Vagina (tissue), 2 donors: ENCODE data around the gene NPM1. TPM values are rescaled to one million over a fixed set of nuclear protein-coding genes. Genes with fewer than 3 reads are reported as not detected.

ENCODE experiments used
- DNase-seq, 2 donors: peaks; one replicate each; pipeline ENCODE4 v3.0.0-alpha.2; 2017; ENCODE audit errors: extremely low spot score in 2 of 2
- H3K27ac ChIP-seq: fragments of 200-600 bp; sonication (generic); one replicate; pipeline ENCODE4 v1.5.1; 2019
- H3K27me3 ChIP-seq: fragments of 200-600 bp; sonication (generic); one replicate; pipeline ENCODE4 v1.5.1; 2019
- H3K36me3 ChIP-seq, 2 donors: fragments of 200-600 bp; sonication (generic); one replicate each; pipeline ENCODE4 v1.5.1; 2017 to 2019
- H3K4me1 ChIP-seq: fragments of 200-600 bp; sonication (generic); one replicate; pipeline ENCODE4 v1.5.1; 2019
- H3K4me3 ChIP-seq, 2 donors: fragments of 200-600 bp; sonication (generic); 1 replicate in 1 of 2; 2 replicates in 1 of 2; pipeline ENCODE4 v1.5.1; 2016 to 2019
- H3K9me3 ChIP-seq: fragments of 200-600 bp; sonication (generic); one replicate; pipeline ENCODE4 v1.5.1; 2019
- CTCF ChIP-seq, 3 experiments: fragments of 450-650 bp in 2 of 3; fragments of 200-600 bp in 1 of 3; sonication (generic) in 1 of 3; IDR thresholded peaks; one replicate each; pipeline ENCODE4 v1.5.1; 2017 to 2019; ENCODE audit warnings: antibody characterized with exemption in 3 of 3, mild to moderate bottlenecking in 2 of 3, moderate library complexity in 2 of 3
- POLR2A ChIP-seq, 2 donors: fragments of 450-650 bp; IDR thresholded peaks; one replicate each; pipeline ENCODE4 v1.6.1; 2017; ENCODE audit warnings: antibody characterized with exemption in 2 of 2, mild to moderate bottlenecking in 2 of 2, moderate library complexity in 2 of 2
- POLR2AphosphoS5 ChIP-seq, 2 donors: sonication (generic); formaldehyde crosslinking; IDR thresholded peaks; one replicate each; pipeline ENCODE4 v1.9.0; 2017; ENCODE audit warnings: antibody characterized with exemption in 2 of 2, mild to moderate bottlenecking in 2 of 2, low read depth in 1 of 2; ENCODE audit not compliant: insufficient read depth in 1 of 2
- intact Hi-C: fragments of 100-400 bp; cut with DNase I; formaldehyde crosslinking; loops from one replicate; pipeline ENCODE4 v1.15.1; 2023
- total RNA-seq: library from RNA; depleted of rRNA; stranded (reverse); fragments of >200 nt; gene quantifications from one replicate; pipeline ENCODE4 v1.2.3, GENCODE V29; 2016

NPM1 gene
- total RNA-seq, 1 donor from 2014 or later, result 526 TPM

- DNase-seq, result no peak
- H3K4me3 ChIP-seq, result no peak overlapping the region
- H3K9me3 ChIP-seq, result no peaks in the 10 kb centered on the region
- no peaks in the 10 kb centered on the region for H3K36me3 ChIP-seq
- intact Hi-C loops, result no loop called here
- H3K27ac ChIP-seq, result no peak overlapping the region
- H3K27me3 ChIP-seq, result no peaks in the 10 kb centered on the region
- no peaks in the 10 kb centered on the region for H3K4me1 ChIP-seq
- TF ChIP-seq CTCF (IDR thresholded peaks at IDR 0.05) (no peak), POLR2AphosphoS5 (IDR thresholded peaks at IDR 0.05; ENCODE audit: insufficient read depth in 1 of 2, low read depth in 1 of 2) (no peak), POLR2A (IDR thresholded peaks at IDR 0.05) (no peak)
Observed at GRCh38 chr5:171363846-171364245, 23.8 kb upstream of the NPM1 start.

DNA sequence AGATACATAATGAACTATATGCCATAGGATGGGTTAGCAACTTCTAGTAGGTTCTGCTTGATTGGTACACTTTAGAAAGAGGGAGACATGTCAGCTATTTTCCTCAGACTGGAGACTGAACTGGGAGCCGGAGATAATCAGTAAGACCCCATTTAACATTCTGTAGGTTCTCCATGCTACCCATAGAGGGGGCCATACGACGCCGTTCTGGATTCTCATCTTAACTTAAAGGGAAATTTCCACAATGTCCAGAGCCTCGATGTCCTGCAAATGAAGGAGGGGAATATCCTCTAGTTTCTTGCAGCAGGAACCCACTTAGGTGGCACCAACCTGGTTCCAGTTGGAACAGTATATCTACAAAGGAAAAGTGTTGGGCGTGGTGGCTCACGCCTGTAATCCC is 22.3 kb upstream of the NPM1 start:
- Histone ChIP-seq H3K36me3 (no peaks in the 10 kb centered on the region), H3K27ac (no peak overlapping the region), H3K4me1 (no peaks in the 10 kb centered on the region), H3K27me3 (no peaks in the 10 kb centered on the region), H3K9me3 (no peaks in the 10 kb centered on the region), H3K4me3 (no peak overlapping the region)
- TF ChIP-seq POLR2A (IDR thresholded peaks at IDR 0.05) (no peak), CTCF (IDR thresholded peaks at IDR 0.05) (no peak), POLR2AphosphoS5 (IDR thresholded peaks at IDR 0.05; ENCODE audit: insufficient read depth in 1 of 2, low read depth in 1 of 2) (no peak)
- no peak for DNase-seq
- intact Hi-C loops, result no loop called here

DNA sequence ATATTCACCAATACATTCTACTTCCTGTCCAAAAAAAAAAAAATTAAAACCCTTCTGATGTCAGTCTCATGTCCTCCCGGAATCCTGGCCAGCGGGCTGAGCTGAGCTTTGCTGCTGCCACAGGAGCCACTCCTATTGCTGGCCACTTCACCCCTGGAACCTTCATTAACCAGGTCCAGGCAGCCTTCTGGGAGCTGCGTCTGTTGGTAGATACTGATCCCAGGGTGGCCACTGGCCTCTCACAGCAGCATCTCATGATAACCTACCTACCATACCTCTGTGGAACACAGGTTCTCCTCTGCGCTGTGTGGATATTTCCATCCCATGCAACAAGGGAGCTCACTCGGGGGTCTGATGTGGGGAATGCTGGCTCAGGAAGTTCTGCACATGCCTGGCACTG is 21.0 kb upstream of the NPM1 start:
- no peak for DNase-seq

GRCh38 chr5:171367424-171368370 is 20.0 kb upstream of the NPM1 start:
- no peaks in the 10 kb centered on the region for H3K9me3 ChIP-seq
- H3K4me1 ChIP-seq, result no peaks in the 10 kb centered on the region
- H3K4me3 ChIP-seq, result no peak overlapping the region
- H3K27ac ChIP-seq, result no peak overlapping the region
- no peaks in the 10 kb centered on the region for H3K36me3 ChIP-seq
- TF ChIP-seq POLR2A (IDR thresholded peaks at IDR 0.05), result no peak
- no peak for TF ChIP-seq POLR2AphosphoS5 (IDR thresholded peaks at IDR 0.05; ENCODE audit: insufficient read depth in 1 of 2, low read depth in 1 of 2)
- no peak for TF ChIP-seq CTCF (IDR thresholded peaks at IDR 0.05)
- H3K27me3 ChIP-seq, result no peaks in the 10 kb centered on the region
- intact Hi-C loops, result no loop called here
- no peak for DNase-seq

More for the DNA sequence above, 21.0 kb upstream of the NPM1 start:
- H3K36me3 ChIP-seq, result no peaks in the 10 kb centered on the region
- TF ChIP-seq POLR2AphosphoS5 (IDR thresholded peaks at IDR 0.05; ENCODE audit: insufficient read depth in 1 of 2, low read depth in 1 of 2) (no peak), CTCF (IDR thresholded peaks at IDR 0.05) (no peak), POLR2A (IDR thresholded peaks at IDR 0.05) (no peak)
- no peaks in the 10 kb centered on the region for H3K27me3 ChIP-seq
- H3K27ac ChIP-seq, result no peak overlapping the region
- no peak overlapping the region for H3K4me3 ChIP-seq
- intact Hi-C loops, result no loop called here
- no peaks in the 10 kb centered on the region for H3K9me3 ChIP-seq
- no peaks in the 10 kb centered on the region for H3K4me1 ChIP-seq

- Histone ChIP-seq H3K4me1 (no peaks in the 10 kb centered on the region), H3K36me3 (no peaks in the 10 kb centered on the region), H3K9me3 (no peaks in the 10 kb centered on the region), H3K27me3 (no peaks in the 10 kb centered on the region), H3K4me3 (no peak overlapping the region), H3K27ac (no peak overlapping the region)
- TF ChIP-seq POLR2A (IDR thresholded peaks at IDR 0.05) (no peak), POLR2AphosphoS5 (IDR thresholded peaks at IDR 0.05; ENCODE audit: insufficient read depth in 1 of 2, low read depth in 1 of 2) (no peak), CTCF (IDR thresholded peaks at IDR 0.05) (no peak)
- intact Hi-C loops, result no loop called here
- DNase-seq, result no peak
Observed at GRCh38 chr5:171369056-171369455, 18.6 kb upstream of the NPM1 start.
